ENCODE results near the gene RPS6KB1. TPM values are rescaled to one million over a fixed set of nuclear protein-coding genes. Genes with fewer than 3 reads are reported as not detected.

RPS6KB1 gene
- total and polyA plus RNA-seq, 10 of the 15 experiments (the other 5 are each of a cell fraction or from before 2014, with no cell fraction given): 6.6 to 33.2 (median 26.0) TPM

DNA sequence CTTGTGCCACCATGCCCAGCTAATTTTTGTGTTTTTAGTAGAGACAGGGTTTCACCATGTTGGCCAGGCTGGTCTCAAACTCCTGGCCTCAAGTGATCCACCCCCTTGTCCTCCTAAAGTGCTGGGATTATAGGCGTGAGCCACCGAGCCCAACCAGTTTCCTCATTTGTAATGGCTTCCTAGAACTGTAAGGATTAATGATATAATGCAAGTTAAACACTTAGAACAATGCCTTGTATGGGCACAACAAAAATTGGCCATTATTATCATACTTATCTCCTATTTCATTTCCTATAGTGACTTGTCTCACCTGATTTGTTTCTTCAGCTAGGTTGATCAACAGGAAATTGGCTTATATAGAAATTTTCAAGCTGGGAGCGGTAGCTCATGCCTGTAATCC is 14.3 kb upstream of the RPS6KB1 start:
- ATAC-seq: no peak

More for the DNA sequence above, 14.3 kb upstream of the RPS6KB1 start:
- ChIA-PET POLR2A (no interaction called here), SMC1A (ENCODE audit: uncharacterized antibody, unreplicated experiment) (no interaction called here), CTCF (no interaction called here), RAD21 (ENCODE audit: unreplicated experiment) (interaction anchor here (0.7 kb wide), 1 partner anchor 36 kb away, joined by 3 read pairs; no protein-coding TSS in a partner anchor)
- Histone ChIP-seq H3K27me3 (replicated peaks in 1 of 2; ENCODE audit: control insufficient read depth in 2 of 2, insufficient read depth in 2 of 2, low read length in 1 of 2) (no peaks in the 10 kb centered on the region), H3K27ac (ENCODE audit: control insufficient read depth, insufficient read depth) (no peak overlapping the region), H3K4me2 (ENCODE audit: control insufficient read depth, insufficient read depth) (no peak overlapping the region), H2AFZ (ENCODE audit: control insufficient read depth, low read depth, low read length) (no peak overlapping the region), H3K9me3 (replicated peaks; ENCODE audit: control insufficient read depth, insufficient read depth, low read length) (no peaks in the 10 kb centered on the region), H3K36me3 (ENCODE audit: control insufficient read depth in 2 of 2, insufficient read depth in 2 of 2, low read length in 1 of 2) (peaks cover 0 to 10% of the 10 kb centered on the region in 2 experiments; a peak in 2 of 4 replicates), H3K9ac (ENCODE audit: control insufficient read depth, insufficient read depth, low read length) (no peak overlapping the region), H4K20me1 (ENCODE audit: control insufficient read depth, insufficient read depth) (no peaks in the 10 kb centered on the region), H3K79me2 (ENCODE audit: control insufficient read depth, insufficient read depth, low read length) (no peaks in the 10 kb centered on the region), H3K4me1 (ENCODE audit: control insufficient read depth, insufficient read depth, low read length) (no peaks in the 10 kb centered on the region), H3K4me3 (no peak overlapping the region)
- in situ Hi-C loops (cut with MboI) (no loop called here), intact Hi-C loops (cut with micrococcal nuclease; ENCODE audit: unreplicated experiment) (no loop called here)
- BruUV-seq (replicated peaks): no TSS peak
- FAIRE-seq (no peak), DNase-seq (ENCODE audit: low read depth, low spot score) (no peak)
- TF ChIP-seq STAT3 (IDR thresholded peaks at IDR 0.05; ENCODE audit: low read depth, low read length): no peak
- no peak for TF ChIP-seq LARP7 (IDR thresholded peaks at IDR 0.05)
- no peak for TF ChIP-seq ESRRA (IDR thresholded peaks at IDR 0.05; ENCODE audit: low read length)
- no peak for TF ChIP-seq ZSCAN29 (IDR thresholded peaks at IDR 0.05)
- no peak for TF ChIP-seq EGR1 (IDR thresholded peaks at IDR 0.05; ENCODE audit: borderline replicate concordance in 1 of 2, low read depth in 2 of 2, low read length in 2 of 2)
- no peak for TF ChIP-seq IRF3 (IDR thresholded peaks at IDR 0.05)
- no peak for TF ChIP-seq CBX5 (IDR thresholded peaks at IDR 0.05; ENCODE audit: low read depth)
- no peak for TF ChIP-seq RELB (IDR thresholded peaks at IDR 0.05; ENCODE audit: low read depth)
- TF ChIP-seq, protein P1, sequence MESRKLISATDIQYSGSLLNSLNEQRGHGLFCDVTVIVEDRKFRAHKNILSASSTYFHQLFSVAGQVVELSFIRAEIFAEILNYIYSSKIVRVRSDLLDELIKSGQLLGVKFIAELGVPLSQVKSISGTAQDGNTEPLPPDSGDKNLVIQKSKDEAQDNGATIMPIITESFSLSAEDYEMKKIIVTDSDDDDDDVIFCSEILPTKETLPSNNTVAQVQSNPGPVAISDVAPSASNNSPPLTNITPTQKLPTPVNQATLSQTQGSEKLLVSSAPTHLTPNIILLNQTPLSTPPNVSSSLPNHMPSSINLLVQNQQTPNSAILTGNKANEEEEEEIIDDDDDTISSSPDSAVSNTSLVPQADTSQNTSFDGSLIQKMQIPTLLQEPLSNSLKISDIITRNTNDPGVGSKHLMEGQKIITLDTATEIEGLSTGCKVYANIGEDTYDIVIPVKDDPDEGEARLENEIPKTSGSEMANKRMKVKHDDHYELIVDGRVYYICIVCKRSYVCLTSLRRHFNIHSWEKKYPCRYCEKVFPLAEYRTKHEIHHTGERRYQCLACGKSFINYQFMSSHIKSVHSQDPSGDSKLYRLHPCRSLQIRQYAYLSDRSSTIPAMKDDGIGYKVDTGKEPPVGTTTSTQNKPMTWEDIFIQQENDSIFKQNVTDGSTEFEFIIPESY (IDR thresholded peaks at IDR 0.05): no peak
- no peak for TF ChIP-seq CBX3 (IDR thresholded peaks at IDR 0.05; ENCODE audit: borderline replicate concordance, low read depth)
- no peak for TF ChIP-seq GABPA (IDR thresholded peaks at IDR 0.05; ENCODE audit: low read depth)
- TF ChIP-seq RCOR1 (conservative IDR thresholded peaks at IDR 0.05; ENCODE audit: low read depth, low read length): no peak
- TF ChIP-seq HDAC2 (IDR thresholded peaks at IDR 0.05): no peak
- no peak for TF ChIP-seq RBBP5 (conservative IDR thresholded peaks at IDR 0.05)
- 99% methylated on average over 3 of the region's 3 CpGs for WGBS (ENCODE audit: insufficient coverage, insufficient replicate concordance, low lambda C conversion rate, missing lambda C conversion rate)

All from GM12878 (cell line).